Raji (cell line): ENCODE results near the gene SUPT3H.

Source experiments
- POLR2A ChIP-seq: IDR thresholded peaks from 2 replicates; pipeline ENCODE4 v1.6.1; 2011; ENCODE audit warnings: low read depth, low read length, control low read depth; ENCODE audit not compliant: insufficient read depth

The SUPT3H gene

GRCh38 chr6:44789061-44789460 lies 588.7 kb downstream of the SUPT3H start:
- no peak for TF ChIP-seq POLR2A

- no peak for TF ChIP-seq POLR2A
Observed at GRCh38 chr6:44788387-44788981, 589.2 kb downstream of the SUPT3H start.

- TF ChIP-seq POLR2A, result no peak
Observed at GRCh38 chr6:44787254-44787834, 590.4 kb downstream of the SUPT3H start.

DNA sequence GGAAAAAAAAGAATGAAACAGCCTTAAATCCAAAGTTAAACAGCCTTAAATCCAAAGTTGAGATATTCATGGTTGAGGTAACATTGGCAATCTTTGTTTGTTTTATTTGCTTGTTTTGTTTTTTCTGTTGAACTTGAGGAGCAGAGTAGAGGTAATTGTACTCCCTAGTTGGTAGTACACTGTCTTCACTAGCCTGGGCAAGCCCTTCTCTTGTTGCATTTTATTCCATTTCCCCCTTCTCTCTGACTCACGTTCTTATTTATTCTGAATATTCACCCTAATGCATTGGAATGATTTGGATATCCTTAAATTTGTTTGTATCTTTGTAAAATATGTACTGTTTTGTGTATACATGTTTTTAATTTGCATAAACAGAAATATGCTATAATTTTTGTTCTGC lies 592.6 kb downstream of the SUPT3H start:
- TF ChIP-seq POLR2A, result no peak

GRCh38 chr6:44784195-44784594 lies 593.5 kb downstream of the SUPT3H start:
- TF ChIP-seq POLR2A, result no peak

GRCh38 chr6:44782892-44783291 lies 594.8 kb downstream of the SUPT3H start:
- no peak for TF ChIP-seq POLR2A

DNA sequence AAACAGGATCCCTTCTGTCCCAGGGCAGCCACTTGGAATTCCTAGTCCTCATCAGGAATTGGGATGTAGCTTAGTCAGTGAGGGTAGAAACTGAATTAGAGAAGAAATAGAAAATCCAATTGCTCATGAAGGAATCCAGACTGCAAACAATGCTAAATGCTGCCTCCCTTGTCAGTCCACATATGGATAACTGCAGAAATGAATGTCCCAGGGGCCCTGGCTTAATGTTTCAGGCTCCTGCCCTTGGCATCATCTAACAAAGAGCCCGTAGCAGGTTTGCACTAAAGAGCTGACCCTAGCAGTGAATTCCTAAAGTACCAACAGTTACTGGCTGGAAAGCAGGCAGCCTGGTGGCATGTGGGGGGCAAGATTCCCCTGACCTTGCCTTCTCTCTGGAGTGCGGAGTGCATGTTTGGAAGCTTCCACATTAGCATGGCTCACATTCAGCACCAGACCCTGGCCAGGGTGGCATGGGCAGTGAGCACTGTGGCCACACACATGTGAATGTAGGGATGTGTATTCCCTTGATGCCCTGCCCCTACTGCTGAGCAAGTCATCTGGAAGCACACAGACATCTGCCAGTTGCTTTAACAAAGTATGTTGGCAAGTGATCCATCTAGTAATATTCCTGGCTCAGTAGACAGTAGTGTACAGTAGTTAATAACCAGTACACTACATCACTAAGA lies 595.7 kb downstream of the SUPT3H start:
- TF ChIP-seq POLR2A, result no peak

DNA sequence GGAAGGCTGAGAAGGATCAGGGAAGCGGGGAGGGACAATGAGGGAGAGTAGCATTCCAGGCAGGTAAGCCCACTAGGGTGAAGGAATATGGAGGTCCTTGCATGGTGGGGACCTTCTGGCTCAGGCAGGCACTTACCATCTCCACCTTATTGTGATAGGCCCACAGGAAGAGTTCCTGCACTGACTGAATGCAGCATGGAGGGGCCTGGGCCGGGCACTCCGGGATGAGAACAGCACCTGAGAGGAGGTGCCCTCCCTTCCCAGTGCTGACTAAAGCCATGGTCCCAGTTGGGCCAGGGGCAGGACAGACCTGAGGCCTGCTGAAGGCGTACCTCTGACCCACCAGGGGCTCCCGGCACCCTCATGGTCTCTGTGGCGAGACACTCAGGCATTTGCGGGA lies 597.6 kb downstream of the SUPT3H start:
- TF ChIP-seq POLR2A, result no peak

DNA sequence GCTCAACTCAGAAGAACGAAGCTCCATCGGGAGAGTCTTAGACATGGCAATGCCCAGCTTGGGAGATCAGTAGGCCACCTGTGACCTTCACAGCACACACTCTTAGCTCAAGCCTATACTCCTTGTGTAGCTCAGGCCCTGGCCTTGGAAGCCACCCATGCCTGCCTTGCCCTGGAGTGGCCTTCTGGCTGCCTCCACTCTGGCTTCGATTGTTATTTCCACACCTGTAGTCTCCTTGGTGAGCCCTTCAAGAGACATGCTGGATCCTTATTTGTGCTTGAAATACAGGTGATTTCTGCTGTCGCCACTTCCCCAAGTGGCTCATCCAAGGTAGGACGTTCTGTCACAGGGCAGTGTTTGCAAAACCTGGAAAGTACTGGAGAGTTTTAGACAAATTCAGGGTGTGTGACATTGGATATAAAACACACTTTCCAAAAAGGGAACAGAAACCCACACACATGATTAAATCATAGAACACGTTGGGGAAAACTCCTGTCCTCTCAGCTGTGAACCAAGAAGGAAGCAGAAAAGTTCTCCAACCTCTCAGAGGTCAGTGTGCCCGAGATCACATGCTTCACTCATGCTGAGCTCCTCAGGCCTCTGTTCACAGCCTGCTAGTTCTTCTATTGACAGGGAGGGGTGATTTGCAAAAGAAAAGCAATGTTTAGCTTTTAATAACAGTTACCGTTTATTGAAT lies 598.5 kb downstream of the SUPT3H start:
- TF ChIP-seq POLR2A, result no peak
